ENCODE results near the gene PARD3.

The PARD3 gene

DNA sequence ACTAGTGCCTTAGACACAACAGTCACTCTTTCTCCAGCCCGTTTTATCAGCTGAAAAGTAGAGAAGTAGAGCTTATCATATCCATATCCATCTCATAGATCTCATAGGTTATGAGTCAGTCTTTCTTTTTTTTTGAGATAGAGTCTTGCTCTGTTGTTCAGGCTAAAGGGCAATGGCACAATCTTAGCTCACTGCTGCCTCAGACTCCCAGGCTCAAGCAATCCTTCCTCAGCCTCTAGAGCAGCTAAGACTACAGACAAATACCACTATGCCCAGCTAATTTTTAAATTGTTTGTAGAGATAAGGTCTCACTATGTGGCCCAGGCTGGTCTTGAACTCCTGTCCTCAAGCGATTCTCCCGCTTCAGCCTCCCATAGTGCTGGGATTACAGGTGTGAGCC lies 2.5 kb upstream of the PARD3 start:
- DNase-seq (ENCODE audit: extremely low read depth, insufficient read length) = no peak
- no peaks in the 10 kb centered on the region for H3K36me3 ChIP-seq (ENCODE audit: control insufficient read depth, insufficient read depth, low read length)
- H3K27me3 ChIP-seq (replicated peaks; ENCODE audit: control insufficient read depth, insufficient read depth, low read length) = no peaks in the 10 kb centered on the region; the same call in 1 of the 2 replicates
- no peak overlapping the region for H3K4me3 ChIP-seq (replicated peaks; ENCODE audit: low read depth, low read length)
- TF ChIP-seq, protein P1, sequence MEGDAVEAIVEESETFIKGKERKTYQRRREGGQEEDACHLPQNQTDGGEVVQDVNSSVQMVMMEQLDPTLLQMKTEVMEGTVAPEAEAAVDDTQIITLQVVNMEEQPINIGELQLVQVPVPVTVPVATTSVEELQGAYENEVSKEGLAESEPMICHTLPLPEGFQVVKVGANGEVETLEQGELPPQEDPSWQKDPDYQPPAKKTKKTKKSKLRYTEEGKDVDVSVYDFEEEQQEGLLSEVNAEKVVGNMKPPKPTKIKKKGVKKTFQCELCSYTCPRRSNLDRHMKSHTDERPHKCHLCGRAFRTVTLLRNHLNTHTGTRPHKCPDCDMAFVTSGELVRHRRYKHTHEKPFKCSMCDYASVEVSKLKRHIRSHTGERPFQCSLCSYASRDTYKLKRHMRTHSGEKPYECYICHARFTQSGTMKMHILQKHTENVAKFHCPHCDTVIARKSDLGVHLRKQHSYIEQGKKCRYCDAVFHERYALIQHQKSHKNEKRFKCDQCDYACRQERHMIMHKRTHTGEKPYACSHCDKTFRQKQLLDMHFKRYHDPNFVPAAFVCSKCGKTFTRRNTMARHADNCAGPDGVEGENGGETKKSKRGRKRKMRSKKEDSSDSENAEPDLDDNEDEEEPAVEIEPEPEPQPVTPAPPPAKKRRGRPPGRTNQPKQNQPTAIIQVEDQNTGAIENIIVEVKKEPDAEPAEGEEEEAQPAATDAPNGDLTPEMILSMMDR (IDR thresholded peaks at IDR 0.05; ENCODE audit: insufficient read depth, low read length, poor library complexity, severe bottlenecking) = no peak

DNA sequence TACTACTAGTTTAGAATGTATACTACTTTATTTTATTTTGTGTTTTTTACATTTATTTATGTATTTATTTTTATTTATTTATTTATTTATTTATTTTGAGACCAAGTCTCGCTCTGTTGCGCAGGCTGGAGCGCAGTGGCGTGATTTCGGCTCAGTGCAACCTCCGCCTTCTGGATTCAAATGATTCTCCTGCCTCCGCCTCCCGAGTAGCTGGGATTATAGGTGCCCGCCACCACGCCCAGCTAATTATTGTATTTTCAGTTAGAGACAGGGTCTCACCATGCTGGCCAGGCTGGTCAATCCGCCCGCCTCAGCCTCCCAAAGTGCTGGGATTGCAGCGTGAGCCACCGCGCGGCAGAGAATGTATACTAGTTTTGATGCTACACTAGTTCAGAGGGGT lies 2.0 kb upstream of the PARD3 start:
- no peak for DNase-seq (ENCODE audit: extremely low read depth, insufficient read length)
- no peaks in the 10 kb centered on the region for H3K36me3 ChIP-seq (ENCODE audit: control insufficient read depth, insufficient read depth, low read length)
- TF ChIP-seq, protein P1 (IDR thresholded peaks at IDR 0.05; ENCODE audit: insufficient read depth, low read length, poor library complexity, severe bottlenecking) = no peak

DNA sequence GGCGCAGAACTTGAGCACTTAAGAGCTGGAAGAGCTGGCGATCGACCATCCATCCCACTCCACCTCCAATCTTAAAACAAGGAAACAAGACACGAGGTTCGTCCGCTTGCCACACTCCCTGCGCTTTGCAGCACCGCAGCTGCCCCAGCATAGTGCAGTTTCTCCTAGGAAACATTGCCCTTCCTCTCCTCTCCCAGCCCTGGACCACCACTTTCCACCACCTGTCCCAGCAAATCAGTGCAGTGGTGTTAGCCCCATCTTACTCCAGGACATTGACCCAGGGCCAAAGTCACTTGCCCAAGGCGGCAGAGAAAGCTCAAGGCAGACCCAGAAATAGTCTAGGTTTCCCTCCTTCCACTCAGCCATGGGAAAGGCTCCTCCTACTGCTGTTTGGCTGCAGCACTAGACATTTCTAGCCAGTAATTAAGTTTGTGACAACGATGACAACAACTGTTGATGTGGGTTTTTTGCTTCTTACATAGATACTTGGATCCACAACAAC lies 1.5 kb upstream of the PARD3 start:
- TF ChIP-seq, protein P1 (IDR thresholded peaks at IDR 0.05; ENCODE audit: insufficient read depth, low read length, poor library complexity, severe bottlenecking) = no peak
- Histone ChIP-seq H3K4me3 (replicated peaks; ENCODE audit: low read depth, low read length) (no peak overlapping the region), H3K27me3 (replicated peaks; ENCODE audit: control insufficient read depth, insufficient read depth, low read length) (no peaks in the 10 kb centered on the region; the same call in 1 of the 2 replicates), H3K36me3 (ENCODE audit: control insufficient read depth, insufficient read depth, low read length) (no peaks in the 10 kb centered on the region)
- no peak for DNase-seq (ENCODE audit: extremely low read depth, insufficient read length)

More for the DNA sequence above, 2.0 kb upstream of the PARD3 start:
- Histone ChIP-seq H3K4me3 (replicated peaks; ENCODE audit: low read depth, low read length) (no peak overlapping the region), H3K27me3 (replicated peaks; ENCODE audit: control insufficient read depth, insufficient read depth, low read length) (no peaks in the 10 kb centered on the region; the same call in 1 of the 2 replicates)

DNA sequence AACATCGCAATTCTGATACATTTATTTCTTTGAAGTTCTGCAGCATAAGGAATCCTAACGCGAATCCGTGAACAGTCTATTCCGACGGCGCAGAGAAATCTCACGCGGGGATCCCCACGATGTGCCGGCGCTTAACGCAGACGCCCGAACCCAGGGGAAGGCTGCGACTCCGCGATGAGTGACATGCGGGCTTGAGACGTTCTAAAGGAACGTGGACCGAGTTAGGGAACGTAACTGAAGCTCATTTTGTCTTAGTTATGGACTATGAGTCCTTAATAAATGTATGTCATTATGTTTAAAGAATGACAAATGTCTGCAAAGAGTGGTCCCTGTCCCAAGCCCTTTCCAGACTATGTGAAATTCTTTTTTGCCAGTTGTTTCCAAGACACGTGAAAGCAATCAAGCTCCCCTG lies 995 bp upstream of the PARD3 start:
- H3K27me3 ChIP-seq (replicated peaks; ENCODE audit: control insufficient read depth, insufficient read depth, low read length) = no peaks in the 10 kb centered on the region; the same call in 1 of the 2 replicates
- no peak for DNase-seq (ENCODE audit: extremely low read depth, insufficient read length)
- TF ChIP-seq, protein P1 (IDR thresholded peaks at IDR 0.05; ENCODE audit: insufficient read depth, low read length, poor library complexity, severe bottlenecking) = no peak
- H3K36me3 ChIP-seq (ENCODE audit: control insufficient read depth, insufficient read depth, low read length) = no peaks in the 10 kb centered on the region
- no peak overlapping the region for H3K4me3 ChIP-seq (replicated peaks; ENCODE audit: low read depth, low read length)

DNA sequence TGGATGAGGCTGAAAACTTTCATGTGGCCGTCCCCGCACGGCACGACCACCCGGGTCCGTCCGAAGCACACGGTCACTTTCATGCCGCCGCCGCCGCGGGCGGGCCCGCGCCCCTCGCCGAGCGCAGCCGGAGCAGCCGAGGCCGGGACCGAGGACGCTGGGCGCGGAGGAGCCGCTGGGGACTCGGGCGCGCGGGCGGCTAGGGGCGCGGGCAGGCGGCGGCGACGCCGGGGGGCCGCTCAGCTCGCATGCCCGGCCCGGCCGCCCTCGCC lies 247 bp downstream of the PARD3 start:
- no peak for DNase-seq (ENCODE audit: extremely low read depth, insufficient read length)
- H3K4me3 ChIP-seq (replicated peaks; ENCODE audit: low read depth, low read length) = peak overlapping the region; percentile 54
- no peaks in the 10 kb centered on the region for H3K36me3 ChIP-seq (ENCODE audit: control insufficient read depth, insufficient read depth, low read length)
- TF ChIP-seq, protein P1 (IDR thresholded peaks at IDR 0.05; ENCODE audit: insufficient read depth, low read length, poor library complexity, severe bottlenecking) = no peak
- no peaks in the 10 kb centered on the region; the same call in none of the 2 replicates for H3K27me3 ChIP-seq (replicated peaks; ENCODE audit: control insufficient read depth, insufficient read depth, low read length)

Measured in GM06990 (cell line).